Fibroblast of skin of right biceps (primary cell): ENCODE data around the gene KCNG2.
"Not testable (repeated sequence)": the region's sequence is repeated elsewhere in the genome, so short reads cannot be mapped to it uniquely, and the experiment has no call there.

Experiments
- DNase-seq: peaks from one replicate; pipeline ENCODE4 v3.0.0-alpha.2; 2013

Gene KCNG2

GRCh38 chr18:79797518-79798345, at the start of gene KCNG2:
KCNG2 (plus strand) TSS chr18:79797938; CDS start chr18:79863668, 65,730 bp downstream.
- DNase-seq: no peak

GRCh38 chr18:79748321-79749180, 49.2 kb upstream of the KCNG2 start:
- DNase-seq: no peak

- peak; percentile 42 for DNase-seq
Observed at GRCh38 chr18:79749251-79750191, 48.2 kb upstream of the KCNG2 start.

- DNase-seq: no peak
Observed at GRCh38 chr18:79750980-79751571, 46.7 kb upstream of the KCNG2 start.

- not testable (repeated sequence) for DNase-seq
Observed at GRCh38 chr18:79751918-79752578, 45.7 kb upstream of the KCNG2 start.

- not testable (repeated sequence) for DNase-seq
Observed at GRCh38 chr18:79752946-79753345, 44.8 kb upstream of the KCNG2 start.

- DNase-seq: no peak
Observed at GRCh38 chr18:79753391-79753851, 44.3 kb upstream of the KCNG2 start.

GRCh38 chr18:79754022-79754761, 43.5 kb upstream of the KCNG2 start:
- DNase-seq: no peak

- no peak for DNase-seq
Observed at GRCh38 chr18:79754831-79755351, 42.8 kb upstream of the KCNG2 start.

- no peak for DNase-seq
Observed at GRCh38 chr18:79755496-79756142, 42.1 kb upstream of the KCNG2 start.

- DNase-seq: no peak
Observed at GRCh38 chr18:79756143-79756500, 41.6 kb upstream of the KCNG2 start.

GRCh38 chr18:79756826-79757225, 40.9 kb upstream of the KCNG2 start:
- DNase-seq: no peak

GRCh38 chr18:79760348-79760747, 37.4 kb upstream of the KCNG2 start:
- no peak for DNase-seq

GRCh38 chr18:79760881-79761280, 36.9 kb upstream of the KCNG2 start:
- DNase-seq: no peak

GRCh38 chr18:79763407-79763806, 34.3 kb upstream of the KCNG2 start:
- no peak for DNase-seq

GRCh38 chr18:79764131-79764530, 33.6 kb upstream of the KCNG2 start:
- no peak for DNase-seq

- no peak for DNase-seq
Observed at GRCh38 chr18:79765491-79766245, 32.1 kb upstream of the KCNG2 start.

GRCh38 chr18:79766308-79766707, 31.4 kb upstream of the KCNG2 start:
- no peak for DNase-seq

GRCh38 chr18:79768745-79769144, 29.0 kb upstream of the KCNG2 start:
- DNase-seq: no peak
